Osteocyte (in vitro differentiated cells): ENCODE measurements around the gene SLC35F3. TPM values are rescaled to one million over a fixed set of nuclear protein-coding genes. Genes with fewer than 3 reads are reported as not detected.
"Not testable (repeated sequence)": the region's sequence is repeated elsewhere in the genome, so short reads cannot be mapped to it uniquely, and the experiment has no call there.

Source experiments
- DNase-seq: peaks from one replicate; pipeline ENCODE4 v3.0.0; 2021; ENCODE audit warnings: mixed read lengths; ENCODE audit not compliant: unreplicated experiment; ENCODE audit errors: extremely low spot score
- H3K27ac Mint-ChIP-seq: one replicate; pipeline ENCODE4 v1.8.0; 2021; ENCODE audit warnings: mild to moderate bottlenecking, mixed read lengths; ENCODE audit not compliant: unreplicated experiment
- H3K27me3 Mint-ChIP-seq: one replicate; pipeline ENCODE4 v1.8.0; 2021; ENCODE audit warnings: mixed read lengths; ENCODE audit not compliant: unreplicated experiment
- H3K36me3 Mint-ChIP-seq: one replicate; pipeline ENCODE4 v1.8.0; 2021; ENCODE audit warnings: mixed read lengths; ENCODE audit not compliant: unreplicated experiment
- H3K4me1 Mint-ChIP-seq: one replicate; pipeline ENCODE4 v1.8.0; 2021; ENCODE audit warnings: mixed read lengths; ENCODE audit not compliant: unreplicated experiment
- H3K4me3 Mint-ChIP-seq: one replicate; pipeline ENCODE4 v1.8.0; 2021; ENCODE audit warnings: mild to moderate bottlenecking, moderate library complexity, mixed read lengths; ENCODE audit not compliant: unreplicated experiment
- H3K9me3 Mint-ChIP-seq: one replicate; pipeline ENCODE4 v1.8.0; 2021; ENCODE audit warnings: mixed read lengths; ENCODE audit not compliant: unreplicated experiment
- CTCF ChIP-seq: fragments of 200-600 bp; sonication (generic); IDR thresholded peaks from 2 replicates; pipeline ENCODE4 v1.5.0; 2021; ENCODE audit warnings: antibody characterized with exemption, mild to moderate bottlenecking, moderate library complexity
- total RNA-seq: library from RNA; stranded (reverse); gene quantifications from 2 replicates; pipeline ENCODE4 v1.2.1, GENCODE V29; 2021

SLC35F3 gene
- total RNA-seq, 1 donor from 2014 or later = not detected

GRCh38 chr1:233879841-233880240 is 24.6 kb upstream of the SLC35F3 start:
- DNase-seq = no peak
- no peak for TF ChIP-seq CTCF
- no peaks in the 10 kb centered on the region for H3K27me3 Mint-ChIP-seq

GRCh38 chr1:233883671-233884070 is 20.8 kb upstream of the SLC35F3 start:
- H3K4me3 Mint-ChIP-seq = no peak overlapping the region
- H3K9me3 Mint-ChIP-seq = peaks cover 5% of the 10 kb centered on the region
- no peaks in the 10 kb centered on the region for H3K36me3 Mint-ChIP-seq
- H3K27ac Mint-ChIP-seq = no peak overlapping the region
- H3K4me1 Mint-ChIP-seq = no peaks in the 10 kb centered on the region
- no peaks in the 10 kb centered on the region for H3K27me3 Mint-ChIP-seq
- DNase-seq = no peak
- TF ChIP-seq CTCF = no peak

More at GRCh38 chr1:233879841-233880240, 24.6 kb upstream of the SLC35F3 start:
- Mint-ChIP-seq H3K9me3 (peaks cover 3% of the 10 kb centered on the region), H3K36me3 (no peaks in the 10 kb centered on the region), H3K4me3 (no peak overlapping the region), H3K4me1 (no peaks in the 10 kb centered on the region), H3K27ac (no peak overlapping the region)

- Mint-ChIP-seq H3K27ac (no peak overlapping the region), H3K9me3 (peaks cover 13% of the 10 kb centered on the region), H3K4me1 (no peaks in the 10 kb centered on the region), H3K4me3 (no peak overlapping the region), H3K36me3 (no peaks in the 10 kb centered on the region), H3K27me3 (no peaks in the 10 kb centered on the region)
- no peak for DNase-seq
- no peak for TF ChIP-seq CTCF
Observed at GRCh38 chr1:233884461-233885151, 19.9 kb upstream of the SLC35F3 start.

GRCh38 chr1:233885196-233885920 is 19.1 kb upstream of the SLC35F3 start:
- Mint-ChIP-seq H3K27ac (no peak overlapping the region), H3K9me3 (peaks cover 18% of the 10 kb centered on the region), H3K4me3 (no peak overlapping the region), H3K4me1 (no peaks in the 10 kb centered on the region), H3K27me3 (no peaks in the 10 kb centered on the region), H3K36me3 (no peaks in the 10 kb centered on the region)
- no peak for DNase-seq
- TF ChIP-seq CTCF = no peak

GRCh38 chr1:233891151-233891550 is 13.3 kb upstream of the SLC35F3 start:
- H3K4me3 Mint-ChIP-seq, H3K27me3 Mint-ChIP-seq, H3K4me1 Mint-ChIP-seq, H3K27ac Mint-ChIP-seq, DNase-seq, H3K36me3 Mint-ChIP-seq: not testable (repeated sequence)
- peaks cover 19% of the 10 kb centered on the region for H3K9me3 Mint-ChIP-seq
